HG02798 (cell line): ENCODE data around the gene DACT1.
"Not testable (repeated sequence)": the region's sequence is repeated elsewhere in the genome, so short reads cannot be mapped to it uniquely, and the experiment has no call there.

ENCODE experiments used
- ATAC-seq: cut with Tn5 transposase; IDR thresholded peaks from one replicate; pipeline ENCODE4 v1.9.1; 2021; ENCODE audit warnings: mild to moderate bottlenecking; ENCODE audit not compliant: unreplicated experiment, poor library complexity

DACT1 gene, protein sequence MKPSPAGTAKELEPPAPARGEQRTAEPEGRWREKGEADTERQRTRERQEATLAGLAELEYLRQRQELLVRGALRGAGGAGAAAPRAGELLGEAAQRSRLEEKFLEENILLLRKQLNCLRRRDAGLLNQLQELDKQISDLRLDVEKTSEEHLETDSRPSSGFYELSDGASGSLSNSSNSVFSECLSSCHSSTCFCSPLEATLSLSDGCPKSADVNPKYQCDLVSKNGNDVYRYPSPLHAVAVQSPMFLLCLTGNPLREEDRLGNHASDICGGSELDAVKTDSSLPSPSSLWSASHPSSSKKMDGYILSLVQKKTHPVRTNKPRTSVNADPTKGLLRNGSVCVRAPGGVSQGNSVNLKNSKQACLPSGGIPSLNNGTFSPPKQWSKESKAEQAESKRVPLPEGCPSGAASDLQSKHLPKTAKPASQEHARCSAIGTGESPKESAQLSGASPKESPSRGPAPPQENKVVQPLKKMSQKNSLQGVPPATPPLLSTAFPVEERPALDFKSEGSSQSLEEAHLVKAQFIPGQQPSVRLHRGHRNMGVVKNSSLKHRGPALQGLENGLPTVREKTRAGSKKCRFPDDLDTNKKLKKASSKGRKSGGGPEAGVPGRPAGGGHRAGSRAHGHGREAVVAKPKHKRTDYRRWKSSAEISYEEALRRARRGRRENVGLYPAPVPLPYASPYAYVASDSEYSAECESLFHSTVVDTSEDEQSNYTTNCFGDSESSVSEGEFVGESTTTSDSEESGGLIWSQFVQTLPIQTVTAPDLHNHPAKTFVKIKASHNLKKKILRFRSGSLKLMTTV

DNA sequence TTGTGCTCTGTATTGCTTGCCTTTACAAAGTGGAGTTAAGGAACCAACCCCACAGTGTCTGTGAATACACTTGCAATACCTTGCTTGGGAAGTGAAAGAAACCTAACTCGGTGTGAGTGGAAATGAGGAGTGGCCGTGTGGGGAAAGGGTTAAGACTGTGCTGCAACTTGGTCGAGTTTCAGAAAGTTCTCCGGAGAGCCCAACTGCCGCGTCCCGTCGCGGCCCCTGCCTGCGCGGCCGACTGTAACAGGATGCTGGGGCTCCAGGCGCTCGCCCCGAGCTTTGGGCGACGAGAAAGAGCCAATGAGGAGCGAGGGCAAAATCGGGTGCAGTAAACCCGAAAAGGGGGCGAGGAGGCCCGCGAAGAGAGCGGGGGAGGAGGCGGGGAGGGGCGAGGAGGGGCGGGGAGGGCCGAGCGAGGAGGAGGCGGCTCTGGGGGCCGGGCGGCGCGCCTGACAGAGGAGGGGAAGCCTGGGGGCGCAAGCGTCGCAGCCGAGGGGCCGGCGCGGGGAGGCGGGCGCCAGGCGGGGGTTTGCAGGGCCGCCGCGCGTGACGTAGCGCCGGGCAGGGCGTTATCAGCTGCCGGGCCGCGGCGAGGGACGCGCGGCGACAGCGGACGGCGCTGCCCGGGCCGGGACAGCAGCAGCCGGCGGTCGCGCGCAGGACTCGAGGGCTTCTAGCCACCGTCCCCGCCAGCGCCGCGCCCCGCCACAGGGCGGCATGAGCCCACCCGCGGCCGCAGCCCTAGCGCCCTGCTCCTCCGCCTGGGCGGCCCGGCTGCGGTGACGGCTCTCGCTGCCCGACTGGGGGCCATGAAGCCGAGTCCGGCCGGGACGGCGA is at the start of gene DACT1:
Gene DACT1, plus strand, starts transcription at position 572 of the 840 bp plus-strand sequence. Its CDS starts 241 bp downstream, at position 813.
- peak; percentile 75 for ATAC-seq

DNA sequence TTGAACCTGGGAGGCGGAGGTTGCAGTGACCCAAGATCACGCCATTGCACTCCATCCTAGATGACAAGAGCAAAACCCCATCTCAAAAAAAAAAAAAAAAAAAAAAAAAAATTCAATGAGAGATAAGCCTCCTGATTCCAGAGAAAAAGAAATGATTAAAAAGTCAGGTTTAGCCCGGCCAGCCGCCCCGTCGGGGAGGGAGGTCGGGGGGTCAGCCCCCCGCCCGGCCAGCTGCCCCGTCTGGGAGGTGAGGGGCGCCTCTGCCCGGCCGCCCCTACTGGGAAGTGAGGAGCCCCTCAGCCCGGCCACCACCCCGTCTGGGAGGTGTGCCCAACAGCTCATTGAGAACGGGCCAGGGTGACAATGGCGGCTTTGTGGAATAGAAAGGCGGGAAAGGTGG is 49.4 kb upstream of the DACT1 start:
- ATAC-seq = not testable (repeated sequence)

DNA sequence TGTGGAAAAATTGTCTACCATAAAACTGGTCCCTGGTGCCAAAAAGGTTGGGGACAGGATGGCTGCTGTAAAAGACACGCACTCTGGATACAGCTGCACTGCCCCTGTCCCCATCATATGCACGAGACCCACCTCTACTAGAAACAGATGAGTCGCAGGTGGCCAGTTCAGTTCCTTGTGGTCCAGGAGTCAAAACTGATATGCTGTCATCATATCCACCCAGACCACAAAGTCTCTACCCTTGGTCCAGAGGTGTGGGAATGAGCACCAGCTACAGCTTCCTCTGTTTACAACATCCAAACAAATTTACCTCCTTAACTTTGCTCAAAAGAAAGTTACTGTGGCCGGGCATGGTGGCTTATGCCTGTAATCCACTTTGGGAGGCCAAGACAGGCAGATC is 43.8 kb upstream of the DACT1 start:
- ATAC-seq = no peak

DNA sequence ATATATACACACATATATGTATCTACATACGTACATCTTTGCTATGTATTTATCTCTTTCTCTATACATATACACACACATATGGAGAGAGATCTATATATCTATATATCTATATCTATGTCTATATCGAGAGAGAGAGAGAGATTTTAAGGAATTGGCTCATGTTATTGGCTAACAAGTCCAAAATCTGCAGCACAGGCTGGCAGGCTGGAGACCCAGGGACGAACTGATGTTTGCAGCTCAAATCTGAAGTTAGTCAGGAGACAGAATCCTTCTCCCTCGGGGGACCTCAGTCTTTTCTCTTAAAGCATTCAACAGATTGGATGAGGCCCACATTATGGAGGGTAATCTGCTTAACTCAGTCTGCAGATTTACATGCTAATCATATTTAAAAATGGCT is 40.7 kb upstream of the DACT1 start:
- no peak for ATAC-seq

DNA sequence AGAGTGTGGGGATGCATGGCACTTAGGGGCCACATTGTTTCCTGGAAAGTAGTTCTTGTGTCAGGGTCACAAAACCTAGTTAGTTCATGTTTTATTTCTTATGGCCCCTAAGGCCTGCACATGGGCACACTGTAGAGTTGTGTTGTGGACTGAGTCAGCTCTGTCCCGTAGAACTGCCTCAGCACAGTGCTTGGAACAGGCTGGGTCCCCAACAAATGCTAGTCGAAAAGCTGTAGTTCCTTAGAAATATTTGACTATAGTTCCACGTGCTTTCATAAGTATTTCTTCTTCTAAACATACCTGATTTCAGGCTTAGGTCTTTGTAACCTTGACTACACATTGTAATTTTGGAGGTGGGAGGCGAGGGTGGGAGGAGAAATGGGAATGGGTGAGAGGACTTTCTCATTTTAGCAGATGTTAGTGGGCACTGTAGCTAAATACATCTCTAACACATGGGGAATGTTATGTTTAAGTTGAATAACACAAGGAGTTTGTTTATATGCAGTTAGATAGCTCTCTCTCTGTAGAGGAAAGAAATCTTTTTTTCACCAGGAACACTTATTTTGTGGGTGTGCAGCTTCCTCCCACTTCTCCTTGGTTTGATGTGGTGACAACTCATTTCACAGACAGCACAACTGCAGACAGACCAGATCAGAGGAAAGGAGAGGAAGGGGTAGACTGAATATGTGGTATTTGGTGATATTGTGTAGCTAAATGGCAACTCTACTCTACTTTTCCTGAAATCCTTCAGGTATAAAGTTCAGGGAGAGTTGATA is 39.5 kb upstream of the DACT1 start:
- no peak for ATAC-seq

DNA sequence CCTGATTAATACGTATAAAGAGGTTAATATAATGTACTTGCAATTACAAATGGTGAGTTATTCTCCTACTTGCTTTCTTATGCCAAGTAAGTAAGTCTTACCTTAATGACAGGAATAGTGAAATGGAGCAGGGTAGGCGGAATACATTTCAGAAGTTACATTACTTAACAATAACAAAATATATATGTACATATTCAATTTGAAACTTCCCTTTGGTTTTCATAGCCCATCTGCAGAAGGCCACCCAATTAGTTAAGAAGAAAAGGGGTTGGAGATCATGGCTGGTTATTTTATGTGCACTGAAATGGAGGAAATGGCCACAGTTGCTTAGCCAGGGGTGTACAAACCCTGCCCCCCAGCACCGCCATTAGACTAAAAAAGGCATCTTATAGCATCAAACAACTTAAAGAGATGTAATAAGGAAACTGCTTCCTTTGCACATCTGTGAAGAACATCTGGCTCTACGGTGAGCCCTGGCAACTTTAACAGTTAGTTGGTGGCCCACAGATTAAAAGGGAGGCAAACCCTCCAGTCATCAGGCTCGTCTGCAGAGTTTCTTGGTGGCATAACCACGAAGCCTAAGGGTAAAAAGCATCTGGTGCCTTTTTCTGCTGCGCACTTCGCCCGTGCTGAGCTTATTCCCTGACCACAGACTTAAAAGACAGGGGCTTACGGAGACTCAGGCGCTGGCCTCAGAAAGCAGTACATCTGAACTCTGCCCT is 38.8 kb upstream of the DACT1 start:
- ATAC-seq = no peak

DNA sequence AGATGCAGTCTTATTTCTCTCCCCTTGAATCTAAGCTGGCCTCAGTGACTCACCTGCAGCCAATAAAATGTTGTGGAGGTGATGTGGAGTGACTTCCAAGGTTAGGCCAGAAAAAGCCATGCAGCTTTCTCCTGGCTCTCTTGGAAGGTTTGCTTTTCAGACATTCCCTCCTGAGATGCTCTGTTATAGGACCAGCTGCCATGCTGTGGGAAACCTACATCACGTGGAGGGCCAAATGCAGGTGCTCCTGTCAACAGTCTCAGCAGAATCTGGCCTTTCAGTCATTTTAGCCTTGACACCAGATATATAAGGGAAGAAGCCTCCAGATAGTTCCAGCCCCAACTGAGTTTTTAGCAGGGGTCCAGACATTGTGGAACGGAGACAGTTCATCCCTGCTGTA is 38.1 kb upstream of the DACT1 start:
- ATAC-seq = no peak

DNA sequence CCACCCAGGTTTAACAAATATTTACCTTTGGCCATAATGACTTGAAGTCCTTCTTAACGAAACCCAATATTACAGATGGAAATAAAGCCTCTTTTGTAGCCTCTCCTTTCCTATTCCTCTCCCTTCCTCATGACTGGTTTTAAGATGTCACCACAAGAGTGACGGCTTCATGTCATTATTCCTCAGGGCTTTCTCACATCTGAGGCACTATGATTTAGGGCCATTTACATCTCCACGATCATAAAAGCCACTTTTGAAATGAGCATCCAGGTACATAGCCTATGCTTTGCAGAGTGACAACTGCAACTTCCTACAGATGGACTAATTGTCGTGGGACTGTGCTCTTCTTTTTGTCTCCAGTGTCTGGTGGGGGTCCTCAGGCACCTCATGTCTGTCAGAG is 32.3 kb upstream of the DACT1 start:
- no peak for ATAC-seq

DNA sequence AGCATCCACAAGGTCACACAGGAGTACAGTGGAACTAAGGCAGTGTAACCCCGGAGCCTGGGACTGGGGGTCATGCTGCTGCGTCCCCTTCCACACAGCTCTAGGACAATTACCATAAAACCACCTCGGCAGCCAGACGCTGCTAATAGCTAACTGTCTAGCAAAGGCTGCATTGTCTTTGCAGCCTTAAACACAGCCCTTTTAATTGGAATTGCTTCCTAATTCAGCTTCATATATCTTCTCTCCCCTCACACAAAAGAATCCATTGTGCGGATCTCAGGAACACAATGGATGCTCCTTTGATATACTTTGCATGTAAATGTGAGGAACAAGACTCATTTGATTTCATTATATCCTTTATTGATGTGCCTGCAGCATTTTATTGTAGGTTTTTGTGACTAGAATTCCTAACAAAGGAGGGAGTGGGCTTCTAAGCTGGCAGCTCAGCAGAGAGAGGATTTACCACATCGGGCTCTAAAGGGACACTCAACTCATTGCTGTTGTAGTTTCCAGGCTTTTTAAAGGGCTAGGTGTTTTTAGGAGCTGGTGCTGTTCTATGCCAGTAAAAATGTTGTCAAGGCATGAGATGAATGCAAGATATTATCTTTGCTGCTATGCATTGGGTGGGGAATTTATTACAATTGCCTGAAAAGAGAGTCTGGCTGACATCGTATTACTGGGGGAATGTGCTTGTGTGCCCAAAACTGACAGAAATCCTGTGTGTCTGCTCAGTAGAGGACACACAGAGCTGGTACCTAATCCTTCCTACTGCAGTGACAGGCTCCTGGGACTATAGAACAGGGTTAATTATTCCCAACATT is 30.4 kb upstream of the DACT1 start:
- ATAC-seq = no peak

DNA sequence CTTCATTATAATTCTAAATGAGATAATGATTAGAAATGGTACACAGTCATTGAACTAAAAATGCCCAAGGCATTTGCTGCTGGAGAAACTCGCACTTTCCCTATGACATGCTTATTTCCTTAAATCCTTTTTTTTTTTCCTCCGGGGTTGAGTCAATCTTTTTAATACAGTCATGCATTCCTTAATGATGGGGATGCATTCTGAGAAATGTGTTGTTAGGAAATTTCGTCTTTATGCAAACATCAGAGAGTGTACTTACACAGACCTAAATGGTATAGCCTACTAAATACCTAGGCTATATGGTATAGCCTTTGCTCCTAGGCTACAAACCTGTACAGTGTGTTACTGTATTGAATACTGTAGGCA is 29.8 kb upstream of the DACT1 start:
- ATAC-seq = no peak

DNA sequence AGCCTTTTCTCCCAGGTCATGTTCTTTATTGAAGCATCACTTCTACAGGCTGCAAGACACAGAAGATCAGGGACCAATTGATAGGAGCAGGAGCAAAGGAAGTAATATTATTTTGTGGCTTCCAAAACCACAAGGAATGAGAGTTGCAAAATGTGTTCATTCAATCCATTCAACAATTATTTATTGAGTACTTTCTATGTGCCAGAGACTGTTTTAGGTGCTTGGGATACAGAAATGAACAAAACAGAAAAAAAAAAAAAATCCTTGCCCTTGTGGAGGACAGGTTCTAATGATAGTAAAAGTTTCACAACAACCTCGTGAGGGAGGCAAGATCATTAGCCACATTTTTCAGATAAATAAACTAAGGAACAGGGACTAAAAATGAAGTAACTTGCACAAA is 20.1 kb upstream of the DACT1 start:
- ATAC-seq = no peak

DNA sequence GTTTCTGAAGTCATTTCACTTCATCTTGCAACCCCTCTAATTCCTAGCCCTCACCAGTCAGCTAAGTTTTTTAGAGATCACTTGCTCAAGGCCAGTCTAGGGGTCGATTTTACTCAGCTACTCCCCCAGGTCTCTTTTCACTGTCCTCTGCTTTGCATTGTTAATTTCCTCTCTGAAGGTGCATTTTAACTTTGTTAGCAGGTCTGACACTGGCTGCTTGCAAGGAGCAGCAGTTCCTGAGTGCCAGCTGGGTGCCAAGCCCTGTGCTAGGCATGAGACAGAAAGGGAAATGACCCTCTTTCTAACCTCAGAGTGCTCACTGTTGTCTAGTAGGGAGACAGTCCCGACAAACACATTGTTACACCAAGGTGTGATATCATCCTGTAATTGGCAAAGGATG is 17.8 kb upstream of the DACT1 start:
- ATAC-seq = no peak

DNA sequence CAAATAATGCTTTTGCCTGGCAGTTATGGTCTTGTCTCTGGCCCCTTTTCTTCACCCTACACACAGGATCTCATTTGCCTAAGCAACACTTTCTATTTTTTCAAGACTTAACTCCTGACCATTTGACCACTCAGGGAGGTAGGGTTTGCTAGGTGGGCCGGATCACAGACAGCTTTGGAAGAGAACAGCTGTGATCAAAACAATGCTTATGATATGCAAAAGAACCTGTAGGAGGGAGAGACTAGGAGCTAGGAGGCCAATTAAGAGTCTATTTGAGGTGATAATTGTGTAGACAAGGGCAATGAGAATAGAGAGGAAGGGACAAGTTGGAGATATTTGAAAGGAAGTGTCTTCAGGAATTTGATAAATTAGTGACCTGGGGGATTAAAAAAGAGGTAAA is 12.3 kb upstream of the DACT1 start:
- no peak for ATAC-seq

DNA sequence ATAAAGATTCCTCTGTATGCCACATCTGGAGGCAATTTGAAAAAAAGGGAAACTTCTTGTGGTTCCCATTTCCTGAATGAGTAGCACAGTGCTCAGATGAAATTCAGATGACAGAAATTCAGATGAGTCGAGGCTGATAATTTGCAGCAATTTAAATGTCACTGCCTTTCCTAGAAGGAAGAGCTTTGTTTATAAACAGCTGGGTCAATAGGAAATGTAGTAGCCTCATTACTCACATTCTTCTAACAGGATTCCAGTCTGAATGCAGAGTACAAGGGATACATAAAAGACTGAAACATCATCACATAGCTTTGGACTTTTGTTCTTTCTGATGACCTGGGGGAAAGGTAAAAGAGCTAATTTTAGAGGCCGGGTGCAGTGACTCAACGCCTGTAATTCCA is 11.3 kb upstream of the DACT1 start:
- ATAC-seq = no peak

DNA sequence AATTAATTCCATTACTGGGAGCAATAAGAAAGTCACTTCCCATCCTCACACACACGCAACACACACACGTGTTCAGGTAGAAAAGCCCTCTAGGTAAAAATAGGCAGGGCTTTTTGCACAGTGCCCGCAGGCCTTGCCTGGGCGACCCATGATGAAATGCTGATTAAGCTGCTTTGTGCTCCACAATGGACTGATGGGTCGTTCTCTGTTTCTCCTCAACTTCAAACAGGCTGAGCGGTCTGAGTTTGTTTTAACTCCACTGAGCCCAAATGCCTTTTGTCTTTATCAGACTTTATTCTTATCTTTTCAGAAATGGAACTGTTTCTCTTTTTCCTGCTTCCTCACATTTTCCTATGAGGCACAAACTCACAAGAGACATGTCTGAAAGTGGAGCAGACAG is 9.4 kb upstream of the DACT1 start:
- no peak for ATAC-seq

DNA sequence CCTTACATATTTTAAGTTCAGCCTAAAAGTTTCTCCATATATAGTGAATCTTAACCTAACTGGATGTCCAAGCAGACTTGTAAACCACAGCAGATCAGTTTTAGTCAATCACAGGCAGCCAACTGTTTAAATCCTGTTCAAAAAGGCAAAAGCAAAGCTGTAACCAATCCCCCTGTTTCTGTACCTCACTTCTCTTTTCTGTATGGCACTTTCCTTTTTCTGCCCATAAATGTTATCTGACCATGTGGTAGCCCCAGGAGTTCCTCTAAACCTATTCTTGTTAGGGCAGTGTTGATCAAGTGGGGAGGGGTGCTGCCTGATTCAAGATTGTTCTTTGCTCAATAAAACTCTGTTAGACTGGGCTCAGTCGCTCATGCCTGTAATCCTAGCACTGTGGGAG is 8.5 kb upstream of the DACT1 start:
- no peak for ATAC-seq

DNA sequence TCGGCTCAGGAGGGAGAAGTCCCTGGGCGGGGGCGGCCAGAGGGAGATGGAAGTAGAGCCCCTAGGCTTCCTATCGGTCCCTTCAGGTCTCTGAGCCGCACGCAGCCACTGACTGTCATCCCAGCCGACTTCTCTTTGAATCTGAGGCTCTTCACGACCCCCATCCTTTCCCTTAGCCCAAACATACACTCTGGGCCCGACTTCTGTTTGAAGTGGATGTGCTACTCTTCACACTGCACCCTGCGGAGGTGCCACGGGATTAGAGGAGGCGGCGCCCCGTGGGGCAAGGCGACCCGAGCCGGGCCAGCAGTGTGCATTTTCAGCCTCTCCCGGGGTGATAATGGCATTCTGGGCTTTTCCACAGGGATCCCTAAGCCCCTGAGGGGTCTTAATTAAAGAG is 6.0 kb upstream of the DACT1 start:
- ATAC-seq = no peak

DNA sequence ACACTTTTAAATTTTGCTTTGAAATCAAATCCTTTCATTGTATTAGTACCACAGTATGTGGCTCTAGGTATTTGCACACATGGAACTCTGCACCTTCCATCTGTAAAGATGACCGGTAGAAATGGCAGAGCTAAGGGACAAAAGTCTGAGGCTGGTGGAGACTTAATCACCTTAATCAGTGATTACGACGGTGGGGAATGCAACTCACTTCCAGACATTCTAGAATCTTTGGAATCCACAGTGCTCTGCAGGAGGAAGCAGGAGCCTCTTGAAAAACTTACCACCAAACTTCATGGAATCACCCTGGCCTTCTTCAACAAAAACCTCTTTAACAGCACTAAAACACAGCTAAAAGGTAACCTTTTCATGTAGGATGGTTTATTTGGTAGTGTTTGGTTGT is 3.9 kb upstream of the DACT1 start:
- no peak for ATAC-seq
